ENCODE measurements around the gene BRD1. TPM values are rescaled to one million over a fixed set of nuclear protein-coding genes. Genes with fewer than 3 reads are reported as not detected.

Gene BRD1
- total and polyA plus RNA-seq, 9 of the 15 experiments (the other 6 are each of a cell fraction or from before 2014, with no cell fraction given): 0.42 to 17.6 (median 5.5) TPM

DNA sequence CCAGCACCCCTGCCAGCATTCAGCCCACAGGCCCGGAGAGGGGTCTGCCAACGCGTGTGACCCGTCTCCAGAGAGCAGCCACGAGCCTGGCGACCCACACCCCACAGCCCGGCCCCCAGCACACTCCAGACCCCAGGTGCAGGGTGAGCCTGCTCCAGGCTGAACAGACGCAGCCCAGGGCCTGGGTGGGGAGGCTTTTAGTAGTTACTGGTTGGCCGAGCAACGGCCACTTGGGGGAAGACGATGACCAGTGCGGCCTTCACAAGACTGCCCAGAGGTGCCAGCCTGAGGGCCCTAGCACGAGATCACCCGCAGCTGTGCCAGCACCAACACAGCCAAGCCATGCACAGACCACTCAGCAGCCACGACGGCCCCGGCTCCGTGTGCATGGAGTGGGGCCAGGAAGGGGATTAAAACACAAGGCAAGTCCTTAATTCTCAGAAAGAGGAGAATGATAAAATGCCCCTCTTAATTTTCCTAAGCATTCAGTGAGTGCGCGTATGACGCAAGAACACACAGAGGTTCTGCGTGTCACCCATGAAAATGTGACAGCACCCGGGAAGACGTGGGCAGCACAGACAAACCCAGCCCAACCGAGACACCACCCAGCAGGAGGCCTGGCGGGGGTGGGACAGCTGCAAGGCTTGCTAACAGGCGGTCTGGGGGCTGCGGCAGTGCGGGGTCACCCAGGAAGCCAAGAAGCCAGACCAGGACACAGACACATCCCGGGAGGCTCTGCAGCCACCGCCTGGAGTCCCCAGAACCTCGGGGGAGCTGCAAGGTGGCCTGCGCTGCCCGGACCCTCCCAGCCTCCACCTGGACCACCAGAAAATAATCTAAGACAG, 47.6 kb downstream of the BRD1 start:
- H3K27ac ChIP-seq (ENCODE audit: extremely low read depth, low read depth, low read length): no peak overlapping the region
- peaks cover 44% of the 10 kb centered on the region; the same call in 2 of the 3 replicates for H3K36me3 ChIP-seq (ENCODE audit: control insufficient read depth, insufficient read depth, low read length)
- H4K20me1 ChIP-seq (replicated peaks; ENCODE audit: control insufficient read depth, insufficient read depth, low read length): peaks cover 7% of the 10 kb centered on the region; the same call in 1 of the 2 replicates
- no peaks in the 10 kb centered on the region for H3K27me3 ChIP-seq (ENCODE audit: control insufficient read depth in 2 of 2, insufficient read depth in 2 of 2, low read length in 2 of 2)
- ATAC-seq (no peak), FAIRE-seq (no peak), DNase-seq (ENCODE audit: extremely low read depth in 1 of 4, low spot score in 3 of 4) (no peak)
- H2AFZ ChIP-seq (ENCODE audit: low read depth, low read length): no peak overlapping the region
- no peak overlapping the region for H3K4me2 ChIP-seq (ENCODE audit: insufficient read depth, low read length)
- H3K9me1 ChIP-seq (ENCODE audit: control insufficient read depth, insufficient read depth, low read length): no peaks in the 10 kb centered on the region
- no peaks in the 10 kb centered on the region for H3K9me3 ChIP-seq (replicated peaks; ENCODE audit: control insufficient read depth, insufficient read depth, low read depth, low read length)
- H3K4me1 ChIP-seq (replicated peaks in 1 of 2; ENCODE audit: control insufficient read depth in 2 of 2, insufficient read depth in 2 of 2, low read length in 2 of 2): peaks cover 0 to 26% of the 10 kb centered on the region in 2 experiments; a peak in 1 of 5 replicates
- peaks cover 13% of the 10 kb centered on the region for H3K79me2 ChIP-seq (ENCODE audit: control insufficient read depth, insufficient read depth, low read length)
- no peak overlapping the region for H3K4me3 ChIP-seq
- in situ Hi-C loops (cut with MboI): no loop called here
- TF ChIP-seq, protein P1, sequence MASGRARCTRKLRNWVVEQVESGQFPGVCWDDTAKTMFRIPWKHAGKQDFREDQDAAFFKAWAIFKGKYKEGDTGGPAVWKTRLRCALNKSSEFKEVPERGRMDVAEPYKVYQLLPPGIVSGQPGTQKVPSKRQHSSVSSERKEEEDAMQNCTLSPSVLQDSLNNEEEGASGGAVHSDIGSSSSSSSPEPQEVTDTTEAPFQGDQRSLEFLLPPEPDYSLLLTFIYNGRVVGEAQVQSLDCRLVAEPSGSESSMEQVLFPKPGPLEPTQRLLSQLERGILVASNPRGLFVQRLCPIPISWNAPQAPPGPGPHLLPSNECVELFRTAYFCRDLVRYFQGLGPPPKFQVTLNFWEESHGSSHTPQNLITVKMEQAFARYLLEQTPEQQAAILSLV (tag; IDR thresholded peaks at IDR 0.05): no peak
- TF ChIP-seq POLR2G (IDR thresholded peaks at IDR 0.05; ENCODE audit: low read depth, low read length): peak; percentile 38
- TF ChIP-seq TAL1 (IDR thresholded peaks at IDR 0.05): no peak
- no peak for TF ChIP-seq HDGF (IDR thresholded peaks at IDR 0.05)
- no peak overlapping the region; a peak in 1 of 4 replicates for H3K9ac ChIP-seq (ENCODE audit: insufficient read depth in 1 of 2, low read depth in 2 of 2, low read length in 2 of 2)
- CTCF ChIA-PET (ENCODE audit: low intra/inter-chr PET ratio): no interaction called here
- POLR2A ChIA-PET: no interaction called here
- WGBS (ENCODE audit: insufficient coverage, low coverage, missing lambda C conversion rate): 94% methylated on average over 24 of the region's 34 CpGs
- no TSS peak for BruUV-seq (replicated peaks)
- intact Hi-C loops (cut with micrococcal nuclease): no loop called here

Measured in K562 (cell line).